HG02798 (cell line): ENCODE results near the gene EPHX1.
A peak's percentile ranks its signal among the peaks of the same experiment; 100 is the strongest.

Experiments used
- ATAC-seq: cut with Tn5 transposase; IDR thresholded peaks from one replicate; pipeline ENCODE4 v1.9.1; 2021; ENCODE audit warnings: mild to moderate bottlenecking; ENCODE audit not compliant: unreplicated experiment, poor library complexity

The EPHX1 gene

DNA sequence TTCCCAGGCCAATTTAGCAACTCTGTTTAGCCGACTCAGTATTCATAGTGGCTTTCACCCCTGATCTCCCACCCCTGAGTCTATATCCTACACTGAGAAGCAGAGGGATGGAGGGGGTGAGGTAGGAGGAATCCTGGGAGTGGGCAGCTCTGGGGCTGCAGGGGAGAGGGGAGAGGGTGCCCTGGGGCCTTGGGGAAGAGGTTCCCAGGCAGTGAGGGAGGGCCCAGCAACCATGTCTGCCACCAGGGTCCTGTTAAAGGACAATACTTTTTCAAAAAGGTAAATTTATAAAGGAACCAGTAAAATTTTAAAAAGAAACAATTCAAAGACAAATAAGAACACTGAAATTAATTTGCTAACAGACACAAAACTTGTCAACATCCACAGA, 30.3 kb downstream of the EPHX1 start:
- no peak for ATAC-seq

DNA sequence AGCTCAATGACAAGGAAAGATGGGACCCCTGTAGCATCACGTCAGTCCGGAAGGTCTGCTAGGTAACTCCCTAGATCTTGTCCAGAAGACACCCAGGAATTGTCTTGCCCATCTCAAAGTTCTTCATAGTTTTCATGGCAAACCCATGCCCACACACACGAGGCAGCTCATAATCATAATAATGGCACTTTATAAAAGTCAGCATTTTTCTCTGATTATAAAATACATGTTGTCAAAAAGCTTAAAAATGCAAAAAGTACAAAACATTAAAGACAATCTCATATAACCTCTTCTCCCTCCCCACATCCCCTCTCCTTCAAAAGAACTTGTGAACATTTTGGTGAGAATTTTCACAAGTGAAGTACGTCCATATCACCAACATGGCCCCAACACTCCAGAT, 30.8 kb downstream of the EPHX1 start:
- ATAC-seq: no peak

DNA sequence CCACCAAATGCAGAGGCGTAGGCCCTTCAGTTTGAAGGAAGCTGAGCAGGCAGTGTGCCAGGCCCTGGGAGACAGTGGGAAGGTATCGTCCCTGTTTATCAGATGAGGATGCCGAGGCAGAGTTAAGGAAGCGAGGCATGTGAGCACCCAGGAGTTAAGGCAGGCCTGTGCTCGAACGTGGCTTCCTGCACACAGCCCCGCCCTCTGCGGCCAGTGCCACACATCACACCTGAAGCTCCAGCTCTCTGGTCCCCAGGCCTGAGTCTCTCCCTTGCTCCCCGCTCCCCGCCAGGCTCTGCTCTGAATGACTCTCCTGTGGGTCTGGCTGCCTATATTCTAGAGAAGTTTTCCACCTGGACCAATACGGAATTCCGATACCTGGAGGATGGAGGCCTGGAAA, 32.1 kb downstream of the EPHX1 start:
- no peak for ATAC-seq

GRCh38 chr1:225842788-225843425, 33.0 kb downstream of the EPHX1 start:
- no peak for ATAC-seq

- ATAC-seq: no peak
These were observed 33.5 kb downstream of the EPHX1 start for GRCh38 chr1:225843426-225843795.

GRCh38 chr1:225844236-225845061, 34.5 kb downstream of the EPHX1 start:
- no peak for ATAC-seq

DNA sequence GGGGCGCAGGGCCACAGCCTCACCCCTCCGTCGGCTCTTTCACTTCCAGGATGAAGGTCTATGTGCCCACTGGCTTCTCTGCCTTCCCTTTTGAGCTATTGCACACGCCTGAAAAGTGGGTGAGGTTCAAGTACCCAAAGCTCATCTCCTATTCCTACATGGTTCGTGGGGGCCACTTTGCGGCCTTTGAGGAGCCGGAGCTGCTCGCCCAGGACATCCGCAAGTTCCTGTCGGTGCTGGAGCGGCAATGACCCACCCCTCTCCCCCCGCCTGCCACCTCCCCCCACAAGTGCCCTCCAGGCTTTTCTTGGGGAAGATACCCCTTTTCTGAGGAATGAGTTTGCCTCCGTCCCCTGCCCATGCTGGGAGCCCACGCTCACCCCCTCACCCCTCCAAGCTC, 35.2 kb downstream of the EPHX1 start:
- ATAC-seq: no peak

DNA sequence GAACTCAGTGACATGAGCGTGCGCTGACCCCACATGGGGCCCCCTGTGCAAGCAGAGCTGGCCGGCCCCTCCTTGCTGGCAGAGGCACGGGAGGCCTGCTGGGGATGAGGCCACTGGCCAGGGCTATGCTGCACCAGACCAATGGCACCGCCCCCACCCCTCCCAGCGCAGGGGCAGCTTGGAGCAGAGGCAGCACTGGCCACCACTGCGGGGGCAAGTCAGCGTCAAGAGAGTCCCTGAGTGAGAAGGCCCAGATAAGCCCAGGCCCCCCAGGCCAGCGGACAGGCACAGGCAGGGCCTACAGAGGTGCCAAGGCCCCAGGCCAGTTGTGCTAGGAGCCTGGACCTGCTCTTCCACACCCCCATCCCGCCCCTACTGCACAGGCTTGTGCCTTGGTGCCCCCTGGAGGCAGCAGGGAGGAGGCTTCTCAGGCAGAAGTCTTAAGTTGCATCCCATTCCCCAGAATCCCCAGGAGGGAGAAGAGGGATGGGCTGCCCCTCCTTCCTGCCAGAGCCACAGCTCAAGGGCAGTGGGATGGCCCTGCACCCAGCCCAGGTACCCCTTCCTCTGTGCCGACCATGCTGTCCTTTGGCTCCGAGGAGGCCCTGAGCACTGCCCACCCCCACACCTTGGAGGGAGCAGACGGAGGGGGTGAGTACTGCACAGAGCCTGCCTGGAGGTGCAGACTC, 35.8 kb downstream of the EPHX1 start:
- ATAC-seq: peak; percentile 30

- no peak for ATAC-seq
These were observed 36.7 kb downstream of the EPHX1 start for GRCh38 chr1:225846331-225847310.

GRCh38 chr1:225847610-225848009, 37.7 kb downstream of the EPHX1 start:
- no peak for ATAC-seq

DNA sequence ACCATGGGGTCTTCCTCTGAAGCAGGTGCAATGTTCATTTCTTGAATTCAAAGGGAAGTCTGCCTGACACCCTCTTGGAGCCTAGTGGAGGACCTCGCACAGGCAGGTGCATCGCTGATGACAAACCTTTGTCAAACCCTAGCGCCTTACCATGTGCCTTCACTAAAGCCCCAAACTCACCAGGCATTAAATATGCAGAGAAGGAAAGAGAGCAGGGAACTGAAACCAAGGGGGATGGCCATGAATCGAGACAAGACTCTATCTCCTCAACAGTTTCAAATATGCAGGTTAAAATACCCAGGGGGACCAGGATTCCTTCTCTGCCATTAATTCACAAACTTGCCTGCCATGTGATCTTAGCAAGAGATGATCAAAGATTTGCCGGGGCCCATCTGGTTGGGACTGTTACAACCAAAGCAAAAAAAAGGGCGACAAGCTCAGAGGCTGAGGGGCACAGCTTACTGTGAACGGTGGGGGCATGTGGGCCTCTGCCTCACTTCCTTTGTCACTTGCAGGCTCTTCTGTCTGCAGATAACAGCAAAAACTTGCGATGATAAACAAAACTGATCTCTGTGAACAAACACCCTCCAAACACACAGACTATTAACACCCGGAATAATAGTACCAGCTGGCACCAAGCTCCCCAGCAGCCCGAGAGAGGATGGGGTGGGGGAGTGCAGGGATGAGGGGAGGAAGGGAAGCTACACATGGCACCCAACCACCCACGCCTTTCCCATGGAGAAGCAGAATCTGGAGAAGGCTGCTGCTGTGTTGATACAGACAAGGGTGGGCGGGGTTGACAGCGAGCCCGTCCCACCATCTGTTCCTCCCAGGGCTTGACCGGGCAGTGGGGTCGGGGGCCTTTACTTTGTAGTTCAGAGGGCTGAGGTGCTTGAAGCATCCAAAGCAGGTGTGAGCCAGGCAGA, 38.4 kb downstream of the EPHX1 start:
- peak; percentile 61 for ATAC-seq

DNA sequence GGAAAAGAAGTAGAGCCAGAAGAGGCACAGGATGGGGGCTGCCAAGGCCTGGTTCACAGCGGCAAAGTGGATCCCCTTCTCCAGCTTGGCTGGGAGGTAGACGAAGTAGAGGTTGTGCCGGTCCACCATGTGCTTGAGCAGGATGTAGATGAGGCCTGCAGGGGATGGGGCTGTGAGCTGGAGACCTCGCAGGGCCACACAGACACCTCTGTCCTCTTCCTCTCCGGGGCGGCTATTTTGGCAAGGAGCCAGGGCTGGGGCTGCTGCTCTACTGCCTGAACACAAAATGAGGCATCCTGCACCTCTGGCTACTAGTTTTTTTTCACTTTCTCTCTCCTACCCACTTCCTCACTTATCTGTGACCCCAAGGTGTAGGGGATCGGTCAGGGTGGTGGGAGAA, 40.0 kb downstream of the EPHX1 start:
- ATAC-seq: no peak

DNA sequence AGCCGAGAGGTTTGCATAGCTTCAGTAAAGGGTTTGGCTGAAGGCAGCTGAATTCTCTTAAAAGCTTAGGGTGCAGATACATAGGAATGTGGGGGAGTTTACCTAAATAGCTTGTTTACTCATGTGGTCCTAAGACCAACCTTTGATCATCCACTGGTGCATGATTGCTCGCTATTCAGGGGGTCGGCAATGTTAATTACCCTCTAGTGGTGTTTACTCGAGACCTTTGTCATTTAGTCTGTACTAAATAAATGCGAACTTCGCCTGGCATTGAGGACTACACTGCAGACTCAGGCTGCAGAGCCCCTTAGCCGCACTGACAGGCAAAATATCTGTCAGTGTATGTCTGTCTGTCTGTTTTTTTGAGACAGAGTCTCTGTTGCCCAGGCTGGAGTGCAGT, 40.4 kb downstream of the EPHX1 start:
- no peak for ATAC-seq

DNA sequence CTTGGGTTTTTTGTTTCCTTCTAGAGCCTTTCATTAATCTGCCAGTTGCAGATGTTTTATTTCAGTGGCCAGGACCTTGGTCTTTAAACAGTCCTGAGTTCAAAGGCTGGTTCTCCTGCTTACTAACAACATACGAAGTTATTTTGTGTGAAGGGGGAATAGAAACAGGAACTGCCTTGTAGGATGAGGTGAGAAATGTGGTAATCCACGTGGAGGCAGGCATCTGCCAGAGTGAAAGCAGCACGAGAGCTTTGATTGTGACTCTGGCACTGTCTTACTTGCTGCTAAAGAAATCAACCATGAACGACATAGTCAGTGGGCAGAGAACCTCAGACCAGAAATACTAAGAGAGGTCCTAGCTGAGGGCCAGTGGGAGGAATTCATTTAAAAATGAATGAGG, 41.9 kb downstream of the EPHX1 start:
- peak; percentile 62 for ATAC-seq

GRCh38 chr1:225852413-225853124, 42.6 kb downstream of the EPHX1 start:
- no peak for ATAC-seq

DNA sequence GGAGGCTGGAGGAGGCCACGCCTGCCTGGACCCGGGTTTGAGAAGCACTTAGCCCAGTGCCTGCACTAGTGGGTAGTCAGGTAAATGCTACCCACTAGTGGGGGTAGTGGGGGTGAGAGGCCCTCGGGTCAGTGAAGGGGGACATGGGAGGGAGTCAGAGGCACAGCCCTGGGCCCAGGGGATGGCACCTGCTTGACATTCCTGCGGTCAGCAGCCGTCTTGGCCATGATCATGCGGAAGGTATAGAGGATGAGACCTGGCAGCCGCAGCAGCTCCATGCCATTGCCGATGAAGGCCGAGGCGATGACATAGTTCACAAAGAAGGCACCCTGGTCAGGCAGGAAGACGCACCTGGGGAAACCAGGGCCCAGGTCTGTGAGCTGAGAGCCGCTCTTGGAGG, 43.5 kb downstream of the EPHX1 start:
- no peak for ATAC-seq

DNA sequence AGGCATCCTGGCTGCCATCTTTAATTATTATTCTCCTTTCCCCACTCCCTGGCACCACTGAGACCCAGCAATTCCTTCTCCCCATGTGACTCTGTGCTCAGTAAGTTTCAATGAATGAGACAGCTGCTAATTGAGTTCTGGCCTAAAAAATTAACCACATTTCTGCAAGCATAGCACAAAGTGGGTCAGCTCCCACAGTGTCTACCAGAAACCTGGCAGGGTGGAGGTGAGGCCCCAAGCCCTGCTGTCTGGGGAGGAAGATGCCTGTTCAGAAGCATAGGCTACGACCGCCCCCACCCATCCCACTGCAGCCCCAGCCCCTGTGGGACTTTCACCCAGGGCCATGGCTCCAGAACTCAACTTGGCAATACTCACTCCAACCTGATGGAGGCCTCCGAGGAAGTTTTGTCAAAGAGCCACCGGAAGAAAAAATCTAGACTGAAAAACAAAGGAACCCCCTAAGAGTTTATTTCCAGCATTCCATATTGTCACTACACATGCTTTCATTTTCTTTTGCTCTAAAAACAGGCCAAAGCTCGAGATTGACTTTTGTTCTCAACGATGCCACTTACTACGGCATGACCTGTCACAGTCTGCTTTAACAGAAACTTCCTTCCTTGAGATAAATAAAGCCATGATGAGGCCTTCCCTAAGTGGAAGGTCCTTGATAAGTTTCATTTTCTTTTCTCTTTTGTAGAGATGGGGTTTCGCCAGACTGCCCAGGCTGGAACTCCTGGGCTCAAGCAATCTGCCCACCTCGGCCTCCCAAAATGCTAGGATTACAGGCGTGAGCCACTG, 45.8 kb downstream of the EPHX1 start:
- no peak for ATAC-seq

GRCh38 chr1:225857256-225857655, 47.3 kb downstream of the EPHX1 start:
- ATAC-seq: no peak
